Ishikawa (cell line): Measurements from ENCODE around the gene MON2.

Source experiments
- CEBPB ChIP-seq: IDR thresholded peaks from 2 replicates; pipeline ENCODE4 v1.6.1; 2012
- CREB1 ChIP-seq: IDR thresholded peaks from 2 replicates; pipeline ENCODE4 v1.6.1; 2012; ENCODE audit warnings: low read depth
- EGR1 ChIP-seq: IDR thresholded peaks from 2 replicates; pipeline ENCODE4 v1.6.1; 2012
- EP300 ChIP-seq: IDR thresholded peaks from 2 replicates; pipeline ENCODE4 v1.6.1; 2012; ENCODE audit warnings: borderline replicate concordance
- NFIC ChIP-seq: IDR thresholded peaks from 2 replicates; pipeline ENCODE4 v1.6.1; 2012
- TAF1 ChIP-seq: IDR thresholded peaks from 2 replicates; pipeline ENCODE4 v1.6.1; 2012; ENCODE audit warnings: low read depth, mild to moderate bottlenecking
- TCF12 ChIP-seq: IDR thresholded peaks from 2 replicates; pipeline ENCODE4 v1.6.1; 2012; ENCODE audit warnings: low read depth
- ZBTB7A ChIP-seq: IDR thresholded peaks from 2 replicates; pipeline ENCODE4 v1.6.1; 2012; ENCODE audit warnings: low read depth
- TF ChIP-seq, protein P1 (sequence below): IDR thresholded peaks from 2 replicates; pipeline ENCODE4 v1.6.1; 2012
- TF ChIP-seq, protein P2 (sequence below): IDR thresholded peaks from 2 replicates; pipeline ENCODE4 v1.6.1; 2012; ENCODE audit warnings: low read depth, mild to moderate bottlenecking
- TF ChIP-seq, protein P3 (sequence below): IDR thresholded peaks from 2 replicates; pipeline ENCODE4 v1.6.1; 2012

DNA sequence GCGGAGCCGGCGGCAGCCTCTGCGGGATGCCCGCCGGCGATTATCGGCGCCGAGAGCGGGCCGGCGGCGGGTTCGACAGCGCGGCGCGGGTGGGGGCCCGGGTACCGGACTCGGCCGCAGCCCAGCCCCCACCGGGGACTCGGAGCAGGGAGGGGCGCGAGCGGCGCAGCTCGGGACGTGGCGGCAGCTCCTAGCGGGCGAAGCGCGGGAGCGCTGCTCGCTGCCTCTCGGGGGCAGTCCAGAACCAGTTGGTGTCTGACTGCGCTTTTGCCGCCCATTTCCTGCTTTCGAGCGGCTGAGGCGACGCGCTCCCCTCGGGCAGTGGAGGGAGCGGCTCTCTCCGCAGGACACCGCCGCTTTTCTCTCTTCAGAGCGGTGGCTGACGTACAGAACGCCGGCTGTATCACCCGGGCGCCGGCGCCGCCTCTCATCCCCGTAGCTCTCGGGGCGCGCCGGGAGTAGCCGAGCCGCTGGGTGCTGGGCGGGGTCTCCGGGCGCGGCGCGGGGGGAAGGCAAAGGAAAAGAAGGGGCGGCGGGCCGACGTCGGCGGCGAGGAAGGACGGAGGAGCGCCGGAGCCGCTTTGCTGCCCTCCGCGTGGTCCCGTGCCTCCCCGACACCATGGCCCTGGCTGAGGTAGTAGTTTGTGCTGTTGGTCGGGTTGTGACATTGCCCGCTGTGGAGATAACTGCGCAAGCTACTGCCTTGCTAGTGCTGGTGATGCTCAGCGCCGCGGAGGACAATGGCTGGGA, 136.6 kb downstream of the MON2 start:
- TF ChIP-seq, protein P1, sequence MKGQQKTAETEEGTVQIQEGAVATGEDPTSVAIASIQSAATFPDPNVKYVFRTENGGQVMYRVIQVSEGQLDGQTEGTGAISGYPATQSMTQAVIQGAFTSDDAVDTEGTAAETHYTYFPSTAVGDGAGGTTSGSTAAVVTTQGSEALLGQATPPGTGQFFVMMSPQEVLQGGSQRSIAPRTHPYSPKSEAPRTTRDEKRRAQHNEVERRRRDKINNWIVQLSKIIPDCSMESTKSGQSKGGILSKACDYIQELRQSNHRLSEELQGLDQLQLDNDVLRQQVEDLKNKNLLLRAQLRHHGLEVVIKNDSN, result no peak
- TF ChIP-seq, protein P2, sequence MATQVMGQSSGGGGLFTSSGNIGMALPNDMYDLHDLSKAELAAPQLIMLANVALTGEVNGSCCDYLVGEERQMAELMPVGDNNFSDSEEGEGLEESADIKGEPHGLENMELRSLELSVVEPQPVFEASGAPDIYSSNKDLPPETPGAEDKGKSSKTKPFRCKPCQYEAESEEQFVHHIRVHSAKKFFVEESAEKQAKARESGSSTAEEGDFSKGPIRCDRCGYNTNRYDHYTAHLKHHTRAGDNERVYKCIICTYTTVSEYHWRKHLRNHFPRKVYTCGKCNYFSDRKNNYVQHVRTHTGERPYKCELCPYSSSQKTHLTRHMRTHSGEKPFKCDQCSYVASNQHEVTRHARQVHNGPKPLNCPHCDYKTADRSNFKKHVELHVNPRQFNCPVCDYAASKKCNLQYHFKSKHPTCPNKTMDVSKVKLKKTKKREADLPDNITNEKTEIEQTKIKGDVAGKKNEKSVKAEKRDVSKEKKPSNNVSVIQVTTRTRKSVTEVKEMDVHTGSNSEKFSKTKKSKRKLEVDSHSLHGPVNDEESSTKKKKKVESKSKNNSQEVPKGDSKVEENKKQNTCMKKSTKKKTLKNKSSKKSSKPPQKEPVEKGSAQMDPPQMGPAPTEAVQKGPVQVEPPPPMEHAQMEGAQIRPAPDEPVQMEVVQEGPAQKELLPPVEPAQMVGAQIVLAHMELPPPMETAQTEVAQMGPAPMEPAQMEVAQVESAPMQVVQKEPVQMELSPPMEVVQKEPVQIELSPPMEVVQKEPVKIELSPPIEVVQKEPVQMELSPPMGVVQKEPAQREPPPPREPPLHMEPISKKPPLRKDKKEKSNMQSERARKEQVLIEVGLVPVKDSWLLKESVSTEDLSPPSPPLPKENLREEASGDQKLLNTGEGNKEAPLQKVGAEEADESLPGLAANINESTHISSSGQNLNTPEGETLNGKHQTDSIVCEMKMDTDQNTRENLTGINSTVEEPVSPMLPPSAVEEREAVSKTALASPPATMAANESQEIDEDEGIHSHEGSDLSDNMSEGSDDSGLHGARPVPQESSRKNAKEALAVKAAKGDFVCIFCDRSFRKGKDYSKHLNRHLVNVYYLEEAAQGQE, result no peak
- TF ChIP-seq TAF1 (no peak; the same call in 1 of the 2 replicates), TCF12 (no peak; the same call in 1 of the 2 replicates), EP300 (no peak), CEBPB (no peak), EGR1 (no peak), NFIC (no peak), CREB1 (no peak), ZBTB7A (peak; percentile 87)
- TF ChIP-seq, protein P3, sequence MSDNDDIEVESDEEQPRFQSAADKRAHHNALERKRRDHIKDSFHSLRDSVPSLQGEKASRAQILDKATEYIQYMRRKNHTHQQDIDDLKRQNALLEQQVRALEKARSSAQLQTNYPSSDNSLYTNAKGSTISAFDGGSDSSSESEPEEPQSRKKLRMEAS, result peak; percentile 62
